Karpas-422 (cell line): ENCODE measurements around the gene TMUB2. TPM values are rescaled to one million over a fixed set of nuclear protein-coding genes. Genes with fewer than 3 reads are reported as not detected.

ENCODE experiments used
- DNase-seq: peaks from one replicate; pipeline ENCODE4 v3.0.0-alpha.2; 2015
- H2AFZ ChIP-seq: fragments of 200-600 bp; sonication (generic); 2 replicates; pipeline ENCODE4 v1.6.1; 2014; ENCODE audit warnings: antibody characterized with exemption, low read length, mixed read lengths
- H3K27ac ChIP-seq: fragments of 200-600 bp; sonication (generic); 2 replicates; pipeline ENCODE4 v1.5.1; 2014; ENCODE audit warnings: mild to moderate bottlenecking, low read length, moderate library complexity
- H3K27me3 ChIP-seq: fragments of 200-600 bp; sonication (generic); 2 replicates; pipeline ENCODE4 v1.6.1; 2014; ENCODE audit warnings: low read length, mixed read lengths
- H3K36me3 ChIP-seq: fragments of 200-600 bp; sonication (generic); 2 replicates; pipeline ENCODE4 v1.6.1; 2014; ENCODE audit warnings: low read length, mixed read lengths; ENCODE audit not compliant: insufficient read depth
- H3K4me1 ChIP-seq: fragments of 200-600 bp; sonication (generic); 2 replicates; pipeline ENCODE4 v1.6.1; 2014; ENCODE audit warnings: mild to moderate bottlenecking, low read length, mixed read lengths
- H3K4me2 ChIP-seq: fragments of 200-600 bp; sonication (generic); 2 replicates; pipeline ENCODE4 v1.6.1; 2014; ENCODE audit warnings: low read length, low read depth, mild to moderate bottlenecking; ENCODE audit not compliant: poor library complexity, severe bottlenecking
- H3K4me3 ChIP-seq: fragments of 200-600 bp; sonication (generic); 2 replicates; pipeline ENCODE4 v1.5.1; 2014; ENCODE audit warnings: mild to moderate bottlenecking, antibody characterized with exemption, low read length, mixed read lengths
- H3K79me2 ChIP-seq: fragments of 200-600 bp; sonication (generic); 2 replicates; pipeline ENCODE4 v1.6.1; 2014; ENCODE audit warnings: mild to moderate bottlenecking, low read length, mixed read lengths
- H3K9ac ChIP-seq: fragments of 200-600 bp; sonication (generic); 2 replicates; pipeline ENCODE4 v1.6.0; 2014; ENCODE audit warnings: low read length
- H3K9me2 ChIP-seq: fragments of 200-600 bp; sonication (generic), shearing (Covaris generic); replicated peaks from 2 replicates; pipeline ENCODE4 v1.6.0; 2014; ENCODE audit warnings: mild to moderate bottlenecking, low read length, moderate library complexity; ENCODE audit not compliant: insufficient read depth
- H3K9me3 ChIP-seq: fragments of 300-700, 200-600 bp; sonication (generic); 2 replicates; pipeline ENCODE4 v1.6.1; 2014; ENCODE audit warnings: low read length, mixed read lengths
- H4K20me1 ChIP-seq: fragments of 200-600 bp; sonication (generic); 2 replicates; pipeline ENCODE4 v1.6.1; 2014; ENCODE audit warnings: mild to moderate bottlenecking, antibody characterized with exemption, low read length, low read depth; ENCODE audit not compliant: insufficient read depth
- total RNA-seq: library from RNA; depleted of rRNA; stranded (reverse); fragments of >200 nt; shearing (Covaris generic); gene quantifications from 2 replicates; pipeline ENCODE4 v1.2.3, GENCODE V29; 2014; ENCODE audit warnings: low replicate concordance

The TMUB2 gene
- total RNA-seq, 1 experiment from 2014 or later, result 29.3 TPM

GRCh38 chr17:44217738-44218343 is 31.1 kb downstream of the TMUB2 start:
- H3K9me3 ChIP-seq, result no peaks in the 10 kb centered on the region
- peaks cover 39% of the 10 kb centered on the region for H3K36me3 ChIP-seq

GRCh38 chr17:44218344-44219107 is 31.8 kb downstream of the TMUB2 start:
- Histone ChIP-seq H3K4me2 (peak overlapping the region; percentile 98), H3K4me1 (peaks cover 35% of the 10 kb centered on the region), H3K9ac (peak overlapping the region; percentile 95), H3K36me3 (peaks cover 36% of the 10 kb centered on the region), H3K27me3 (no peaks in the 10 kb centered on the region), H2AFZ (no peak overlapping the region), H3K79me2 (peaks cover 35% of the 10 kb centered on the region), H3K9me2 (no peaks in the 10 kb centered on the region), H3K27ac (peak overlapping the region; percentile 81), H3K4me3 (peak overlapping the region; percentile 90), H4K20me1 (peaks cover 8% of the 10 kb centered on the region; the same call in 1 of the 2 replicates), H3K9me3 (no peaks in the 10 kb centered on the region)
- DNase-seq, result peak; percentile 99

More at GRCh38 chr17:44217738-44218343, 31.1 kb downstream of the TMUB2 start:
- no peaks in the 10 kb centered on the region for H3K9me2 ChIP-seq
- DNase-seq, result peak; percentile 58
- peaks cover 35% of the 10 kb centered on the region for H3K79me2 ChIP-seq
- peak overlapping the region; percentile 90 for H3K4me3 ChIP-seq
- H2AFZ ChIP-seq, result no peak overlapping the region
- peaks cover 35% of the 10 kb centered on the region for H3K4me1 ChIP-seq
- H3K27ac ChIP-seq, result peak overlapping the region; percentile 81
- no peaks in the 10 kb centered on the region for H3K27me3 ChIP-seq
- peak overlapping the region; percentile 98 for H3K4me2 ChIP-seq
- H4K20me1 ChIP-seq, result peaks cover 7% of the 10 kb centered on the region; the same call in 1 of the 2 replicates
- H3K9ac ChIP-seq, result peak overlapping the region; percentile 95

GRCh38 chr17:44219108-44219615 is 32.4 kb downstream of the TMUB2 start:
- no peaks in the 10 kb centered on the region for H3K27me3 ChIP-seq
- peaks cover 8% of the 10 kb centered on the region; the same call in 1 of the 2 replicates for H4K20me1 ChIP-seq
- H3K4me2 ChIP-seq, result peak overlapping the region; percentile 98
- peak; percentile 88 for DNase-seq
- no peak overlapping the region for H2AFZ ChIP-seq
- H3K36me3 ChIP-seq, result peaks cover 33% of the 10 kb centered on the region
- H3K9me3 ChIP-seq, result no peaks in the 10 kb centered on the region
- H3K27ac ChIP-seq, result peak overlapping the region; percentile 81
- H3K4me3 ChIP-seq, result peak overlapping the region; percentile 90
- H3K9me2 ChIP-seq, result no peaks in the 10 kb centered on the region
- peaks cover 35% of the 10 kb centered on the region for H3K79me2 ChIP-seq
- H3K9ac ChIP-seq, result peak overlapping the region; percentile 95
- peaks cover 35% of the 10 kb centered on the region for H3K4me1 ChIP-seq

DNA sequence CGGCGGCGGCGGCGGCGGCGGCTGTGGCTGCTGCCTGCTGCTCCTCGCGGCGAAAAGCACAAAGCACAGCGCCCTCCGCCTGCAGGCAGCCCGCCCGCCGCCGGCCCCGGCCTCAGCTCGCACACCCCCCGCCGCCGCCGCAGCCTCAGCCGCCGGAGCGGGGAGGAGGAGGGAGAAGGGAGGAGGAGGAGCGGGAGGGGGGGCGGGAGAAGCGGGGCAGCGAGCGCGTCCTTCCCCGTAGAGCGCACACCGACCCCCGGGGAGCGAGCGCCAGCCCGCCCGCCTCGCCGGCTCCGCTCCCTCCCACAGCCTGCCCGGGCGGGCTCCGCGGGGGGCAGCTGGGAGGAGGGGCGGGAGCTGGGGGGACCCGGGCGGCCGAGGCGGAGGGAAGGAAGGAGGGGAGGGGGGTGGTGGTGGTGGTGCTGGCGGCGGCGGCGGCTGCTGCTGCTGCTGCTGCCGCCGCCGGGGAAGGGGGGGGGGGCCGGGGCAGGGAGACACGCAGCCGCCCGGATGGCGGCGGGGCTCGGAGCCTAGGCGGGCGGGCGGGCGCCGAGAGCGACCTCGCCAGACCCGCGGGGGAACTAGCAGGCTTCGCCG is 32.9 kb downstream of the TMUB2 start, which contains the start of gene UBTF:
TSS of gene UBTF (minus strand) at position 60 of the 597 bp plus-strand sequence. CDS start 1,446 bp downstream, outside the sequence.
- peak; percentile 92 for DNase-seq
- no peaks in the 10 kb centered on the region for H3K9me2 ChIP-seq
- H3K4me3 ChIP-seq, result peak within 1 kb of the TSS; percentile 90
- no peaks in the 10 kb centered on the region for H3K27me3 ChIP-seq
- H3K9me3 ChIP-seq, result no peaks in the 10 kb centered on the region
- H3K9ac ChIP-seq, result peak within 1 kb of the TSS; percentile 95
- H3K79me2 ChIP-seq, result peaks cover 35% of the 10 kb centered on the region
- H3K27ac ChIP-seq, result peak within 1 kb of the TSS; percentile 81
- peak within 1 kb of the TSS; percentile 98 for H3K4me2 ChIP-seq
- peaks cover 27% of the 10 kb centered on the region for H3K36me3 ChIP-seq
- H3K4me1 ChIP-seq, result peaks cover 35% of the 10 kb centered on the region
- peaks cover 8% of the 10 kb centered on the region; the same call in 1 of the 2 replicates for H4K20me1 ChIP-seq
- no peak within 1 kb of the TSS for H2AFZ ChIP-seq

- no peaks in the 10 kb centered on the region for H3K9me2 ChIP-seq
- peaks cover 20% of the 10 kb centered on the region for H3K36me3 ChIP-seq
- peak overlapping the region; percentile 90 for H3K4me3 ChIP-seq
- H3K4me1 ChIP-seq, result peaks cover 35% of the 10 kb centered on the region
- H3K79me2 ChIP-seq, result peaks cover 34% of the 10 kb centered on the region
- H3K9me3 ChIP-seq, result no peaks in the 10 kb centered on the region
- H3K4me2 ChIP-seq, result peak overlapping the region; percentile 98
- H3K27me3 ChIP-seq, result no peaks in the 10 kb centered on the region
- peak overlapping the region; percentile 81 for H3K27ac ChIP-seq
- DNase-seq, result peak; percentile 86
- peak overlapping the region; percentile 95 for H3K9ac ChIP-seq
- no peak overlapping the region for H2AFZ ChIP-seq
- peaks cover 8% of the 10 kb centered on the region; the same call in 1 of the 2 replicates for H4K20me1 ChIP-seq
Measured at GRCh38 chr17:44220213-44221083, 33.7 kb downstream of the TMUB2 start.

DNA sequence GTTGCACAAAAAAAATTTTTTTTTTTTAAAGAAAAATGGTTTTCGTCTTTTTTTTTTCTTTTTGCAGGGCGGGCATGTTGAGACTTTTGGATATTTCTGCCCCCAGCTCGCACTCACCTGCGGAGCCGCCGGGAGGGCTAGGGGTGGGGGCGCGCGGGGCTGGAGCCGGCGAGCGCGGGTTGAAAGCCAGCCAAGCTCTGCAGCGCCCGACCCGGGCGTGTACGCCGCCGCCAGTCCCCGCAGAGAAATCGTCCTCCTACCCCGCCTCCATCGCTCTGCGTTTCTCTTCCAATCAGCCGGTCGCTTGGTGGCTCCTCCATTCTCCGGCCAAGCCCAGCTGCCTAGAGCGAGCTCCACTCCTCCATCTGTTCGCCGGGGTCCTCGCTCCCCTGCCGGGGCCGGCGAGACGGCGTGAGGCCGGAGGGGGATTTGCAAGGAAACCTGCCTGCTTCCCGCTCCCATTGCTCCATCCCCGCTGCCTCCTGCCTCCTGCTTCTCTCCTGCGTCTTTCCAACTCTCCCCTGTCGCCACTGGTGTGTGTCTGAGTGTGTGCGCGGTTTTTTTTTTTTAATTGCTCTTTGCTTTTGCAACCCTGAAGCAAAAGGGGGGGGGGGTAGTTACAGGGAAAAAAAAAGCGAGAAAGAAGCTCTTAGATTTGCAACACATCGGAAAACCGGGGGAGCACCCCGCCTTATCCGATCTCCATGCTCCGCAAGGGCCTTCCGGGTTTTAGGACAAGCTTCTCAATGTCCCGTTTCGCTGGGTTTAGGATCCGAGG is 34.5 kb downstream of the TMUB2 start:
- H4K20me1 ChIP-seq, result peaks cover 8% of the 10 kb centered on the region; the same call in 1 of the 2 replicates
- peak overlapping the region; percentile 95 for H3K9ac ChIP-seq
- peaks cover 30% of the 10 kb centered on the region for H3K4me1 ChIP-seq
- peaks cover 12% of the 10 kb centered on the region for H3K36me3 ChIP-seq
- peak; percentile 87 for DNase-seq
- H2AFZ ChIP-seq, result peak overlapping the region; percentile 54; the same call in 1 of the 2 replicates
- no peak overlapping the region for H3K27ac ChIP-seq
- H3K9me3 ChIP-seq, result no peaks in the 10 kb centered on the region
- H3K4me3 ChIP-seq, result peak overlapping the region; percentile 90
- peak overlapping the region; percentile 98 for H3K4me2 ChIP-seq
- H3K79me2 ChIP-seq, result peaks cover 26% of the 10 kb centered on the region
- no peaks in the 10 kb centered on the region for H3K9me2 ChIP-seq
- H3K27me3 ChIP-seq, result no peaks in the 10 kb centered on the region

- Histone ChIP-seq H3K79me2 (peaks cover 21% of the 10 kb centered on the region), H4K20me1 (peaks cover 8% of the 10 kb centered on the region; the same call in 1 of the 2 replicates), H3K27ac (no peak overlapping the region), H3K9me2 (no peaks in the 10 kb centered on the region), H2AFZ (peak overlapping the region; percentile 54; the same call in 1 of the 2 replicates), H3K9me3 (no peaks in the 10 kb centered on the region), H3K4me2 (peak overlapping the region; percentile 98), H3K36me3 (peaks cover 7% of the 10 kb centered on the region), H3K4me1 (peaks cover 25% of the 10 kb centered on the region), H3K4me3 (peak overlapping the region; percentile 90), H3K9ac (peak overlapping the region; percentile 95), H3K27me3 (no peaks in the 10 kb centered on the region)
- DNase-seq, result no peak
Measured at GRCh38 chr17:44221862-44222111, 35.0 kb downstream of the TMUB2 start.
